Mammary epithelial cell (primary cell): Measurements from ENCODE around the gene ROM1.

Experiments used
- CTCF ChIP-seq, 2 donors: IDR thresholded peaks in 1 of 2; conservative IDR thresholded peaks in 1 of 2; 2 replicates each; pipeline ENCODE4 v1.5.1; 2011 to 2012; ENCODE audit warnings: inconsistent platforms in 2 of 2, low read length in 2 of 2, mild to moderate bottlenecking in 2 of 2, control low read depth in 1 of 2, low read depth in 1 of 2; ENCODE audit not compliant: insufficient read depth in 1 of 2; ENCODE audit errors: extremely low read depth in 1 of 2
- EZH2 ChIP-seq: IDR thresholded peaks from 2 replicates; pipeline ENCODE4 v1.6.1; 2012; ENCODE audit warnings: low read length, inconsistent platforms, borderline replicate concordance

DNA sequence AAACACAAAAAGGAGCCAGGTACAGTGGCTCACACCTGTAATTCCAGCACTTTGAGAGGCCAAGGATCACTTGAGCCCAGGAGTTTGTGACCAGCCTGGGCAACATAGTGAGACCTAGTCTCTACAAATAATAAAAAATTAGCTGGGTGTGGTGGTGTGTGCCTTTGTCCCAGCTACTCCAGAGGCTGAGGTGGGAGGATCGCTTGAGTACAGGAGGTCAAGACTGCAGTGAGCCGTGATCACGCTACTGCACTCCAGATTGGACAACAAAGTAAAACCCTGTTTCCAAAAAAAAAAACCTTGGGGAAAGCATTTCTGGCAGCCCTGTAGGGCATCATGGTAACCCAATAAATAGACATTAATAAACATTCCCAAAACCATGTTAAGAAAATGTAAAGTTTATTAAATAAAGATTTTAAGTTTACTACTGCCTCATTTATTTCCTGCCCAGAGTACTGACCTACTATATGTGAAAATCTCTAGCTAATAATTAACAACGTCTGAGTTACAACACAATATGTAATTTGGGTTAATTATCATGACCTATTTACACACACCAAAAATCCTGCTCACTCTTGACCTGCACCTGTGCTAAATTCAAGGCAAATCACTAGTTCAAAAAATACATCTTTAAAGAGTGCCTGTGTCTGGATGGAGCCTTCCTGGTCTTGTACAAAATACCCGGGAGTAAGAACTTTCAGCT, 47.8 kb upstream of the ROM1 start:
- TF ChIP-seq CTCF (conservative IDR thresholded peaks at IDR 0.05 in 1 of 2, IDR thresholded peaks at IDR 0.05 in 1 of 2; ENCODE audit: extremely low read depth in 1 of 2, insufficient read depth in 1 of 2, low read depth in 1 of 2, low read length in 2 of 2) (no peak), EZH2 (no peak)
